ENCODE results near the gene AKT1. TPM values are rescaled to one million over a fixed set of nuclear protein-coding genes. Genes with fewer than 3 reads are reported as not detected.

Gene AKT1
- total and polyA plus RNA-seq, 2 of the 13 experiments (the other 11 are each of a cell fraction or from before 2014, with no cell fraction given): 96.2 to 116 TPM

DNA sequence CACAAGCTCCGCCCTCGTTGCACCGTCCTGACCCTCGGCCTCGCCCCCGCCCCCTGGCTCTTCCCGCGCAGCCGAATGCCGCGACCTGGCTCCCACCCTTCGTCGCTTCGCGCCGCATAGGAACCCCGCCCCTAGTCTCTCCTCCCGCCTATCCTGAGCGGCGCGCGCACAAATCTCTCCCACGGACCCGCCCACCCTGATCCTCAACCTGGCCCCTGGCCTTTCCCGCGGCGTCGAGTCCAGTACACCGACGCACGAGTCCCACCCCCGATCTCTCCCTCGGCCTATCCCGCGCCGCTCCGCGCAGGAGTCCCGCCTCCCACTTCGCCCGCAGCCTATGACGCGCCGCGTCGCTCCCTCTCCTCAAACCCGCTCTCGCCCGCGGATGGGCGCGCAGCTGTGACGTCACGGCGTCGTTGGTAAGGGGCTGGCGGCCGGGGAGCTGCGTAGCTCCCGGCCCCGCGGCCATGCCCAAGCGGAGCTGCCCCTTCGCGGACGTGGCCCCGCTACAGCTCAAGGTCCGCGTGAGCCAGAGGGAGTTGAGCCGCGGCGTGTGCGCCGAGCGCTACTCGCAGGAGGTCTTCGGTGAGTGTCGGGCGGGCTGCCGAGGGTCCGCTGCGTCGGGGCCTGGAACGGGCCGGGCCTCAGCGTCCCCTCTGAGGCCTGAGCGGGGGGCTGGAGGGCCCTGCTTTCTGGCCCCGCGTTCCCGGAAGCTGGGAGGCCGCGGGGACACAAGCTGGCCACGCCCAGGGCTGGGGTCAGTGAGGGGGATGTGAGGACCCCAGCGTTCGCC lies 42.6 kb downstream of the AKT1 start, which contains the start of gene SIVA1 (continued):
- TF ChIP-seq ZNF570 (CRISPR knock-in tag; IDR thresholded peaks at IDR 0.05; ENCODE audit: borderline replicate concordance) (0 out of 2 replicates have a peak, but pooled peaks have one; percentile 59), GFI1 (CRISPR knock-in tag; IDR thresholded peaks at IDR 0.05; ENCODE audit: borderline replicate concordance) (peak; percentile 77), HNRNPLL (IDR thresholded peaks at IDR 0.05; ENCODE audit: low read depth, low read length, poor library complexity, severe bottlenecking) (peak; percentile 85), ZNF552 (CRISPR knock-in tag; IDR thresholded peaks at IDR 0.05; ENCODE audit: borderline replicate concordance) (no peak), XRCC5 (optimal IDR thresholded peaks at IDR 0.05; ENCODE audit: low read length) (peak; percentile 18), PHF5A (CRISPR knock-in tag; IDR thresholded peaks at IDR 0.05; ENCODE audit: low read depth, unreplicated experiment) (peak; percentile 43), ZFX (CRISPR knock-in tag; IDR thresholded peaks at IDR 0.05; ENCODE audit: low read depth) (peak; percentile 96), RCOR2 (CRISPR knock-in tag; IDR thresholded peaks at IDR 0.05) (no peak), GMEB1 (CRISPR knock-in tag; IDR thresholded peaks at IDR 0.05; ENCODE audit: borderline replicate concordance) (peak; percentile 98), ZSCAN20 (CRISPR knock-in tag; IDR thresholded peaks at IDR 0.05; ENCODE audit: borderline replicate concordance) (no peak), MAFK (conservative IDR thresholded peaks at IDR 0.05 in 1 of 2, IDR thresholded peaks at IDR 0.05 in 1 of 2; ENCODE audit: low read length in 2 of 2) (no peak), ZNF543 (CRISPR knock-in tag; IDR thresholded peaks at IDR 0.05) (peak; percentile 15; the same call in 1 of the 2 replicates), ELF3 (CRISPR knock-in tag; IDR thresholded peaks at IDR 0.05) (no peak), ZNF354B (CRISPR knock-in tag; IDR thresholded peaks at IDR 0.05) (no peak), KLF12 (CRISPR knock-in tag; IDR thresholded peaks at IDR 0.05; ENCODE audit: borderline replicate concordance) (no peak), KAT8 (CRISPR knock-in tag; IDR thresholded peaks at IDR 0.05) (peak; percentile 83), ZNF235 (CRISPR knock-in tag; IDR thresholded peaks at IDR 0.05; ENCODE audit: borderline replicate concordance) (no peak), MEIS2 (CRISPR knock-in tag; IDR thresholded peaks at IDR 0.05) (no peak), SIX4 (CRISPR knock-in tag; IDR thresholded peaks at IDR 0.05) (no peak)
- TF ChIP-seq, protein P1, sequence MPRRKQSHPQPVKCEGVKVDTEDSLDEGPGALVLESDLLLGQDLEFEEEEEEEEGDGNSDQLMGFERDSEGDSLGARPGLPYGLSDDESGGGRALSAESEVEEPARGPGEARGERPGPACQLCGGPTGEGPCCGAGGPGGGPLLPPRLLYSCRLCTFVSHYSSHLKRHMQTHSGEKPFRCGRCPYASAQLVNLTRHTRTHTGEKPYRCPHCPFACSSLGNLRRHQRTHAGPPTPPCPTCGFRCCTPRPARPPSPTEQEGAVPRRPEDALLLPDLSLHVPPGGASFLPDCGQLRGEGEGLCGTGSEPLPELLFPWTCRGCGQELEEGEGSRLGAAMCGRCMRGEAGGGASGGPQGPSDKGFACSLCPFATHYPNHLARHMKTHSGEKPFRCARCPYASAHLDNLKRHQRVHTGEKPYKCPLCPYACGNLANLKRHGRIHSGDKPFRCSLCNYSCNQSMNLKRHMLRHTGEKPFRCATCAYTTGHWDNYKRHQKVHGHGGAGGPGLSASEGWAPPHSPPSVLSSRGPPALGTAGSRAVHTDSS (CRISPR knock-in tag; conservative IDR thresholded peaks at IDR 0.05): no peak; the same call in 1 of the 2 replicates
- TF ChIP-seq, protein P2, sequence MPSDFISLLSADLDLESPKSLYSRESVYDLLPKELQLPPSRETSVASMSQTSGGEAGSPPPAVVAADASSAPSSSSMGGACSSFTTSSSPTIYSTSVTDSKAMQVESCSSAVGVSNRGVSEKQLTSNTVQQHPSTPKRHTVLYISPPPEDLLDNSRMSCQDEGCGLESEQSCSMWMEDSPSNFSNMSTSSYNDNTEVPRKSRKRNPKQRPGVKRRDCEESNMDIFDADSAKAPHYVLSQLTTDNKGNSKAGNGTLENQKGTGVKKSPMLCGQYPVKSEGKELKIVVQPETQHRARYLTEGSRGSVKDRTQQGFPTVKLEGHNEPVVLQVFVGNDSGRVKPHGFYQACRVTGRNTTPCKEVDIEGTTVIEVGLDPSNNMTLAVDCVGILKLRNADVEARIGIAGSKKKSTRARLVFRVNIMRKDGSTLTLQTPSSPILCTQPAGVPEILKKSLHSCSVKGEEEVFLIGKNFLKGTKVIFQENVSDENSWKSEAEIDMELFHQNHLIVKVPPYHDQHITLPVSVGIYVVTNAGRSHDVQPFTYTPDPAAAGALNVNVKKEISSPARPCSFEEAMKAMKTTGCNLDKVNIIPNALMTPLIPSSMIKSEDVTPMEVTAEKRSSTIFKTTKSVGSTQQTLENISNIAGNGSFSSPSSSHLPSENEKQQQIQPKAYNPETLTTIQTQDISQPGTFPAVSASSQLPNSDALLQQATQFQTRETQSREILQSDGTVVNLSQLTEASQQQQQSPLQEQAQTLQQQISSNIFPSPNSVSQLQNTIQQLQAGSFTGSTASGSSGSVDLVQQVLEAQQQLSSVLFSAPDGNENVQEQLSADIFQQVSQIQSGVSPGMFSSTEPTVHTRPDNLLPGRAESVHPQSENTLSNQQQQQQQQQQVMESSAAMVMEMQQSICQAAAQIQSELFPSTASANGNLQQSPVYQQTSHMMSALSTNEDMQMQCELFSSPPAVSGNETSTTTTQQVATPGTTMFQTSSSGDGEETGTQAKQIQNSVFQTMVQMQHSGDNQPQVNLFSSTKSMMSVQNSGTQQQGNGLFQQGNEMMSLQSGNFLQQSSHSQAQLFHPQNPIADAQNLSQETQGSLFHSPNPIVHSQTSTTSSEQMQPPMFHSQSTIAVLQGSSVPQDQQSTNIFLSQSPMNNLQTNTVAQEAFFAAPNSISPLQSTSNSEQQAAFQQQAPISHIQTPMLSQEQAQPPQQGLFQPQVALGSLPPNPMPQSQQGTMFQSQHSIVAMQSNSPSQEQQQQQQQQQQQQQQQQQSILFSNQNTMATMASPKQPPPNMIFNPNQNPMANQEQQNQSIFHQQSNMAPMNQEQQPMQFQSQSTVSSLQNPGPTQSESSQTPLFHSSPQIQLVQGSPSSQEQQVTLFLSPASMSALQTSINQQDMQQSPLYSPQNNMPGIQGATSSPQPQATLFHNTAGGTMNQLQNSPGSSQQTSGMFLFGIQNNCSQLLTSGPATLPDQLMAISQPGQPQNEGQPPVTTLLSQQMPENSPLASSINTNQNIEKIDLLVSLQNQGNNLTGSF (CRISPR knock-in tag; IDR thresholded peaks at IDR 0.05): peak; percentile 32; the same call in 1 of the 2 replicates
